ENCODE results near the gene NOTCH1.

NOTCH1 gene

GRCh38 chr9:136470792-136471469 lies 74.9 kb downstream of the NOTCH1 start:
- Histone ChIP-seq H3K27ac (ENCODE audit: low read depth, low read length) (no peak overlapping the region), H3K4me3 (ENCODE audit: low read length) (no peak overlapping the region), H3K4me1 (ENCODE audit: insufficient read depth, low read length) (no peaks in the 10 kb centered on the region), H3K9me3 (ENCODE audit: insufficient read depth, low read depth, low read length) (no peaks in the 10 kb centered on the region), H3K9ac (ENCODE audit: low read depth, low read length) (no peak overlapping the region), H3K27me3 (ENCODE audit: insufficient read depth, low read length) (no peaks in the 10 kb centered on the region), H3K36me3 (ENCODE audit: insufficient read depth, low read length) (peaks cover 100% of the 10 kb centered on the region)
- WGBS: 95% methylated on average over 12 of the region's 12 CpGs

GRCh38 chr9:136470356-136470755 lies 75.5 kb downstream of the NOTCH1 start:
- Histone ChIP-seq H3K4me3 (ENCODE audit: low read length) (no peak overlapping the region), H3K36me3 (ENCODE audit: insufficient read depth, low read length) (peaks cover 100% of the 10 kb centered on the region), H3K9me3 (ENCODE audit: insufficient read depth, low read depth, low read length) (no peaks in the 10 kb centered on the region), H3K27me3 (ENCODE audit: insufficient read depth, low read length) (no peaks in the 10 kb centered on the region), H3K27ac (ENCODE audit: low read depth, low read length) (no peak overlapping the region), H3K9ac (ENCODE audit: low read depth, low read length) (no peak overlapping the region), H3K4me1 (ENCODE audit: insufficient read depth, low read length) (no peaks in the 10 kb centered on the region)
- 95% methylated on average over 11 of the region's 11 CpGs for WGBS

- peaks cover 100% of the 10 kb centered on the region for H3K36me3 ChIP-seq (ENCODE audit: insufficient read depth, low read length)
- no peaks in the 10 kb centered on the region for H3K4me1 ChIP-seq (ENCODE audit: insufficient read depth, low read length)
- no peak overlapping the region for H3K4me3 ChIP-seq (ENCODE audit: low read length)
- no peaks in the 10 kb centered on the region for H3K9me3 ChIP-seq (ENCODE audit: insufficient read depth, low read depth, low read length)
- H3K27me3 ChIP-seq (ENCODE audit: insufficient read depth, low read length): no peaks in the 10 kb centered on the region
- whole genome bisulfite sequencing: 97% methylated on average over 15 of the region's 15 CpGs
- no peak overlapping the region for H3K27ac ChIP-seq (ENCODE audit: low read depth, low read length)
- H3K9ac ChIP-seq (ENCODE audit: low read depth, low read length): no peak overlapping the region
These were observed 78.1 kb downstream of the NOTCH1 start for GRCh38 chr9:136467766-136468165.

- H3K27me3 ChIP-seq (ENCODE audit: insufficient read depth, low read length): no peaks in the 10 kb centered on the region
- no peak overlapping the region for H3K27ac ChIP-seq (ENCODE audit: low read depth, low read length)
- H3K9me3 ChIP-seq (ENCODE audit: insufficient read depth, low read depth, low read length): no peaks in the 10 kb centered on the region
- no peak overlapping the region for H3K9ac ChIP-seq (ENCODE audit: low read depth, low read length)
- H3K4me1 ChIP-seq (ENCODE audit: insufficient read depth, low read length): no peaks in the 10 kb centered on the region
- peaks cover 98% of the 10 kb centered on the region for H3K36me3 ChIP-seq (ENCODE audit: insufficient read depth, low read length)
- H3K4me3 ChIP-seq (ENCODE audit: low read length): no peak overlapping the region
- 97% methylated on average over 30 of the region's 30 CpGs for WGBS
These were observed 79.7 kb downstream of the NOTCH1 start for GRCh38 chr9:136466155-136466541.

GRCh38 chr9:136465500-136466154 lies 80.2 kb downstream of the NOTCH1 start:
- no peak overlapping the region for H3K4me3 ChIP-seq (ENCODE audit: low read length)
- H3K27me3 ChIP-seq (ENCODE audit: insufficient read depth, low read length): no peaks in the 10 kb centered on the region
- WGBS: 96% methylated on average over 27 of the region's 27 CpGs
- H3K36me3 ChIP-seq (ENCODE audit: insufficient read depth, low read length): peaks cover 98% of the 10 kb centered on the region
- no peak overlapping the region for H3K9ac ChIP-seq (ENCODE audit: low read depth, low read length)
- H3K27ac ChIP-seq (ENCODE audit: low read depth, low read length): no peak overlapping the region
- H3K9me3 ChIP-seq (ENCODE audit: insufficient read depth, low read depth, low read length): no peaks in the 10 kb centered on the region
- H3K4me1 ChIP-seq (ENCODE audit: insufficient read depth, low read length): no peaks in the 10 kb centered on the region

- 97% methylated on average over 6 of the region's 6 CpGs for WGBS
- peaks cover 97% of the 10 kb centered on the region for H3K36me3 ChIP-seq (ENCODE audit: insufficient read depth, low read length)
- H3K4me3 ChIP-seq (ENCODE audit: low read length): no peak overlapping the region
- no peak overlapping the region for H3K9ac ChIP-seq (ENCODE audit: low read depth, low read length)
- no peaks in the 10 kb centered on the region for H3K4me1 ChIP-seq (ENCODE audit: insufficient read depth, low read length)
- H3K27ac ChIP-seq (ENCODE audit: low read depth, low read length): no peak overlapping the region
- no peaks in the 10 kb centered on the region for H3K27me3 ChIP-seq (ENCODE audit: insufficient read depth, low read length)
- H3K9me3 ChIP-seq (ENCODE audit: insufficient read depth, low read depth, low read length): no peaks in the 10 kb centered on the region
These were observed 81.6 kb downstream of the NOTCH1 start for GRCh38 chr9:136464241-136464640.

GRCh38 chr9:136463578-136463977 lies 82.3 kb downstream of the NOTCH1 start:
- H3K9ac ChIP-seq (ENCODE audit: low read depth, low read length): no peak overlapping the region
- H3K36me3 ChIP-seq (ENCODE audit: insufficient read depth, low read length): peaks cover 97% of the 10 kb centered on the region
- no peaks in the 10 kb centered on the region for H3K4me1 ChIP-seq (ENCODE audit: insufficient read depth, low read length)
- 96% methylated on average over 14 of the region's 14 CpGs for WGBS
- no peaks in the 10 kb centered on the region for H3K9me3 ChIP-seq (ENCODE audit: insufficient read depth, low read depth, low read length)
- H3K27me3 ChIP-seq (ENCODE audit: insufficient read depth, low read length): no peaks in the 10 kb centered on the region
- no peak overlapping the region for H3K27ac ChIP-seq (ENCODE audit: low read depth, low read length)
- H3K4me3 ChIP-seq (ENCODE audit: low read length): no peak overlapping the region

- no peak overlapping the region for H3K4me3 ChIP-seq (ENCODE audit: low read length)
- no peaks in the 10 kb centered on the region for H3K27me3 ChIP-seq (ENCODE audit: insufficient read depth, low read length)
- H3K9ac ChIP-seq (ENCODE audit: low read depth, low read length): no peak overlapping the region
- H3K4me1 ChIP-seq (ENCODE audit: insufficient read depth, low read length): no peaks in the 10 kb centered on the region
- no peaks in the 10 kb centered on the region for H3K9me3 ChIP-seq (ENCODE audit: insufficient read depth, low read depth, low read length)
- peaks cover 97% of the 10 kb centered on the region for H3K36me3 ChIP-seq (ENCODE audit: insufficient read depth, low read length)
- no peak overlapping the region for H3K27ac ChIP-seq (ENCODE audit: low read depth, low read length)
- 97% methylated on average over 17 of the region's 17 CpGs for WGBS
These were observed 83.2 kb downstream of the NOTCH1 start for GRCh38 chr9:136462664-136463063.

- 95% methylated on average over 23 of the region's 23 CpGs for WGBS
- peaks cover 97% of the 10 kb centered on the region for H3K36me3 ChIP-seq (ENCODE audit: insufficient read depth, low read length)
These were observed 85.0 kb downstream of the NOTCH1 start for GRCh38 chr9:136460772-136461325.

GRCh38 chr9:136459425-136459824 lies 86.4 kb downstream of the NOTCH1 start:
- WGBS: 92% methylated on average over 28 of the region's 28 CpGs
- H3K9me3 ChIP-seq (ENCODE audit: insufficient read depth, low read depth, low read length): no peaks in the 10 kb centered on the region
- H3K4me1 ChIP-seq (ENCODE audit: insufficient read depth, low read length): no peaks in the 10 kb centered on the region
- H3K4me3 ChIP-seq (ENCODE audit: low read length): no peak overlapping the region
- H3K9ac ChIP-seq (ENCODE audit: low read depth, low read length): no peak overlapping the region
- peaks cover 97% of the 10 kb centered on the region for H3K36me3 ChIP-seq (ENCODE audit: insufficient read depth, low read length)
- no peak overlapping the region for H3K27ac ChIP-seq (ENCODE audit: low read depth, low read length)
- no peaks in the 10 kb centered on the region for H3K27me3 ChIP-seq (ENCODE audit: insufficient read depth, low read length)

More at GRCh38 chr9:136460772-136461325, 85.0 kb downstream of the NOTCH1 start:
- Histone ChIP-seq H3K4me3 (ENCODE audit: low read length) (no peak overlapping the region), H3K9me3 (ENCODE audit: insufficient read depth, low read depth, low read length) (no peaks in the 10 kb centered on the region), H3K27ac (ENCODE audit: low read depth, low read length) (no peak overlapping the region), H3K9ac (ENCODE audit: low read depth, low read length) (no peak overlapping the region), H3K4me1 (ENCODE audit: insufficient read depth, low read length) (no peaks in the 10 kb centered on the region), H3K27me3 (ENCODE audit: insufficient read depth, low read length) (no peaks in the 10 kb centered on the region)

GRCh38 chr9:136457326-136457725 lies 88.5 kb downstream of the NOTCH1 start:
- H3K9me3 ChIP-seq (ENCODE audit: insufficient read depth, low read depth, low read length): no peaks in the 10 kb centered on the region
- H3K36me3 ChIP-seq (ENCODE audit: insufficient read depth, low read length): peaks cover 91% of the 10 kb centered on the region
- no peak overlapping the region for H3K9ac ChIP-seq (ENCODE audit: low read depth, low read length)
- no peaks in the 10 kb centered on the region for H3K27me3 ChIP-seq (ENCODE audit: insufficient read depth, low read length)
- no peaks in the 10 kb centered on the region for H3K4me1 ChIP-seq (ENCODE audit: insufficient read depth, low read length)
- no peak overlapping the region for H3K27ac ChIP-seq (ENCODE audit: low read depth, low read length)
- 96% methylated on average over 24 of the region's 24 CpGs for WGBS
- no peak overlapping the region for H3K4me3 ChIP-seq (ENCODE audit: low read length)
